NT2/D1 (cell line): Measurements from ENCODE around the gene HNRNPUL2.

Experiments
- SUZ12 ChIP-seq: IDR thresholded peaks from 2 replicates; pipeline ENCODE4 v1.6.1; 2011; ENCODE audit not compliant: insufficient read length, insufficient read depth; ENCODE audit errors: extremely low read depth
- YY1 ChIP-seq: IDR thresholded peaks from 2 replicates; pipeline ENCODE4 v1.6.1; 2011; ENCODE audit not compliant: insufficient read length, insufficient read depth

DNA sequence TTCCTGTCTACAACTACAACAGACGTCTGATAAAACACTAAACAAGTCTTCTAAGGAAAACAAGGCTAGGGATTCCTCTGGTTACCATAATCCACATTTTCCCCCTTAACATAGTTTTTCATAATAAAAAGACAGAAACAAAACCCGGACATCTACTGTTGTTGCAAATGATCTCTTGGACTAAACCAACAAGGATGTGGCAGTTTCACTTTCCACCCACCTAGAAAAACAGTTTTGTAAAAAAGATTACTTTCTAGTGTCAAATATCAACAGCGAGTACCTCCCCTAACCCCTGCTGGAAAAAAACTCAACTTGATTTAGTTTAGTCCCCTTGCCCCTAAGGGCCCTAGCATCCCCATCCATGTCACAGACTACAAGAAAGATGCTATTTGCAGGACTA lies 14.4 kb downstream of the HNRNPUL2 start:
- TF ChIP-seq YY1 (no peak), SUZ12 (no peak)
